Stimulated activated CD4-positive, alpha-beta T cell treated with anti-CD3 and anti-CD28 coated beads, Interleukin-2, amount 100 ng/mL, for 24 hours (primary cell): ENCODE measurements around the gene APOM.

Experiments used
- DNase-seq, 2 donors: peaks; one replicate each; pipeline ENCODE4 v3.0.0-alpha.2; 2020

APOM gene

DNA sequence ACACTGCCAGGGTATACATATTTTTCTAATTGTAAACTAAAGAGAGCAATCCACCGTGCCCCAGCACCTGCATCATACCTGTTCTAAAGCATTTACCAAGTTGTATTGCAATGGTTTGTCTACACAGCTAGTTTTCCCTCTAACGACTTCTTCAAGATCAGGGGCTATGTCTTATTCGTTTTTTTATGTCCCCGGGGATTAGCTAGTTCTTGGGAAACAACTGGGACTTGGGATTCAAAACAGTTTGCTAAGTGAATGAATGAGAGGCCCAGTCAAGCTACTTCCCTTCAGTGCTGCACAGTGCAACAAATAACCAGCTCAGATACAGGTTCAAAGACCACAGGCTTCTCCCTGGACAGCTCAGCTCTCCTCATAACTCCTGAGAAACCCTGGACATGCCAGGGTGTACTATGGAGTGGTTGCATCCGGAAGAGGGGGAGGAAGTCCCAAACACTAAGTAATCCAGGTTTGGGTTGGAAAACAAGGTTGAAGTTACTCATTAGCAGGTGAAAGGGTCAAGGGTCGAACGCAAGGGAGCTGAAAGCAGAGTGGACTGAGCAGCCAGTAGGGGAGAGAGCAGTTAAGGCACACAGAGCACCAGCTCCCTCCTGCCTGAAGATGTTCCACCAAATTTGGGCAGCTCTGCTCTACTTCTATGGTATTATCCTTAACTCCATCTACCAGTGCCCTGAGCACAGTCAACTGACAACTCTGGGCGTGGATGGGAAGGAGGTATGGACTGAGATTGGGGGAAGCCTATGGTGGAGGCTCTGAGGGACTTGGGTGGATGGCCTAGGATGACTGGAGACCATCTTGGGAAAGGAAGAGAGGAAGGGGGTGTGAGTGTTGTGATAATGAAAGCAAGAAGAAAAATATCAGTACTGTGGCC lies at the start of gene APOM:
Gene APOM, plus strand, starts transcription at position 546 of the 889 bp plus-strand sequence. Its CDS starts 73 bp downstream, at position 619.
- no peak for DNase-seq

- no peak for DNase-seq
Observed at GRCh38 chr6:31607317-31607716, 48.4 kb upstream of the APOM start.

DNA sequence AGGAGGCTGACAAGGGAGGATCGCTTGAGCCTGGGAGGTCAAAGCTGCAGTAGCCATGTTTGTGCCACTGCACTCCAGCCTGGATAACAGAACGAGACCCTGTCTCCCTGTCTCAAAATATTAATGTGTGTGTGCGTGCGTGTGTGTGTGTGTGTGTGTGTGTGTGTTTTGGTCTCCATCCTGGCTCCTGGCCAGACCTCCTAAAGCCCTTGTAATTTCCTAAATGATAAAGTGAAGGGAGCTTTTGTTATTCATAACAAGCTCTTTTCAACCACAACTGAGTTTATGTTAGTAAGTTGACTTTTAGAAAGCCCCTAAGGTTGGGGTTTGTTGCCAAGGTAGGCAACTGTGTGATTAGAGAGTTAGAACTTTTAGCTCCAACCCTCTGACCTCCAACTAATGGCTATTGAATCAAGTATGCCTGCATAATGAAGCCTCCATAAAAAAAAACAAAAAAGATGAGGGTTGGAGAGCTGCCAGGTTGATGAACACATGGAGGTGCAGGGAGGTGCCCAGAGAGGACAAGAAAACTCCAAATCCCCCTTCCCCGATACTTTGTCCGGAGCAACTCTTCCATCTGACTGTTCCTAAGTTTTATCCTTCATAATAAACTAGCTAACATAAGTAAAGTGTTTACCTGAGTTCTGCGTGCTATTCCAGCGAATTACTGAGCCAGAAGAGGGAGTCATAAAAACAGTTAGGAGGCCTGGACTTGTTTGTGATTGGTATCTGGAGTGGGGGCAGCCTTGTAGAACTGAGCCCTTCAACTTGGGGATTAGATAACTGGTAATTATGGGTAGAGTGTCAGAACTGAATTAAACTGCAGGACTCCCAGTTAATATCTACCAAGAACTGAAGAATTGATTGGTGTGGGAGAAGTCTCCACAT lies 45.9 kb upstream of the APOM start:
- DNase-seq: no peak

DNA sequence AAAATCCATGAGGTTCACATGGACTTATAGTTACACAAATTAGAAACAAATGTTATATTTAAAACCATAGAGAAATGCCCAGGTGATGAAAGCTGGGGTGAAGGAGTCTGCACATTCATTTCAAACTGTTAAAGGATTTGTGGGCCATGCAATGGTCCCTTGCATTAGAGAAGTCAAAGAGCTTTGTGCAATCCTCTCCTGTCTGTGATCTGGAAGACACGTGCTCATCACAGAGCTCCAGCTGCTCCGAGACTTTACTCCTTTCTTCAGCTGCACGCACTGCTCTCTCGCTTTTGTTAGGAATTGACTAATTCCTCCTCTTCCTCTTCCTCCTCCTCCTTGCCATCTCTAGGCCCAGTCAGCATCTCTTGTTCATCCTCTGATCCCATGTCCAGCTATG lies 44.7 kb upstream of the APOM start:
- no peak for DNase-seq

DNA sequence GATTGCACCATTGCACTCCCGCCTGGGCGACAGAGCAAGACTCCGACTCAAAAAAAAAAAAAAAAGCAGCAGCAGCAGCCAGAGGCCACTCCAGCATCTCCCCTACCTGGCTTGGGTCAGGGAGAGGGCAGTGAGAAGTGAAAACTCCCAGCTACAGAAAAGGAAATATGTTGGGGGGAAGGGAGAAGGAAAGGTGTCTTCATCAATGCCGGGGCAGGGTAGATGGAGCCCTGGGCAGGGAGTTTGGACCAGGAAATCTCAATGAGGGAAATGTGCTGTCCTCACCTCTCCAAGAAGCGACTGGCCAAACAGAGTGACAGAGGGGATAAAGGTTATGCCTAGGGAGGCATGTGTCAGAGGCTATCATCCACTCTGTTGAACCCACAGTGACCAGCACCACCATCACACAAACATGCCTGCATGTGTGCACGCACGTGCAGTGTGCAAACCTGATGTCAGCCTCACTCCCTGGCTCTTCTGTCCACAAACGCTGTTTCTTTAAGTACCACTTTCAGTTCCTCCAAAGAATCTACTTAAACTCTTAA lies 41.5 kb upstream of the APOM start:
- DNase-seq: no peak

DNA sequence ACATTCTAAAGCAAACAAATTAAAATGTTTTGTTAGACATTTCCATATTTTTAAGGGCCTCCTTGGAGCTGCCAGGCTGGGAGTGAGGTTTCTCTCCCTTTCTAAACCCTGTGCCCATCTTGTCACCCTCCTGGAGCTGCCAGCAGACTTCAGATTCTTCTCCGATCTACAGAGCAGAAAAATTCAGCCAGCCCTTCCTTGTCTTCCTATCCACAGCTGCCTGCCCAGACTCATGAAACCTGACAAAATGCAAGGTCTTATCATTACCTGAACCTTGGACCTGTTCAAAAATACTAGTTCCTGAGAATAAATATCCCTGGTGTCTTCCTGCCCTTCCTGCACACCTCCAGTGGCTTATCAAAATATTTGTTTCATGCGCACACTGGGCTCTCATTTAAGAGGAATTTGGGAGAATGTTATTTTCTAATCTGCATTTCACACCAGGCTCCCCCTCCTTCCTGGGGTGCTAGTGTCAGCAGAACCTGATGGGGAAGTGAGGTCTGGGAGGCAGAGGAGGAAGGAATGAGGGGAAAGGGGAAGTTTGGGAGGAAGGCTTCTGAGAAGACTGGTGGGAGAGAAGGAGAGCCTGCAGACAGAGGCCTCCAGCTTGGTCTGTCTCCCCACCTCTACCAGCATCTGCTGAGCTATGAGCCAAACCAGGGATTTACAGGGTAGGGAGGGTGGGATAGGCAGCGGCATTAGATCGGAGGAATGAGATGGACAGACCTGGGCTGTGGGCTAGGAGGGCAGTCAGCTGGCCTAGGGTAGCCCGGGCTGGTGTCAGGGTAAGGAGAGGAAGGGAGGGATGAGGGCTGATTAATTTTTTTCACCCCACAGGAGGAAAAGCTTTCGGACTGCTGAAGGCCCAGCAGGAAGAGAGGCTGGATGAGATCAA lies 40.8 kb upstream of the APOM start, which contains the start of gene AIF1:
Gene AIF1, plus strand, starts transcription at position 551 of the 895 bp plus-strand sequence. Its CDS starts 96 bp downstream, at position 647.
- no peak for DNase-seq

- peak; percentile 44 to 47 for DNase-seq
Observed at GRCh38 chr6:31615748-31616147, 39.9 kb upstream of the APOM start.

GRCh38 chr6:31617010-31617409 lies 38.7 kb upstream of the APOM start:
- no peak for DNase-seq

- peak; percentile 96 to 97 for DNase-seq
Observed at GRCh38 chr6:31619805-31620585, 35.7 kb upstream of the APOM start.

DNA sequence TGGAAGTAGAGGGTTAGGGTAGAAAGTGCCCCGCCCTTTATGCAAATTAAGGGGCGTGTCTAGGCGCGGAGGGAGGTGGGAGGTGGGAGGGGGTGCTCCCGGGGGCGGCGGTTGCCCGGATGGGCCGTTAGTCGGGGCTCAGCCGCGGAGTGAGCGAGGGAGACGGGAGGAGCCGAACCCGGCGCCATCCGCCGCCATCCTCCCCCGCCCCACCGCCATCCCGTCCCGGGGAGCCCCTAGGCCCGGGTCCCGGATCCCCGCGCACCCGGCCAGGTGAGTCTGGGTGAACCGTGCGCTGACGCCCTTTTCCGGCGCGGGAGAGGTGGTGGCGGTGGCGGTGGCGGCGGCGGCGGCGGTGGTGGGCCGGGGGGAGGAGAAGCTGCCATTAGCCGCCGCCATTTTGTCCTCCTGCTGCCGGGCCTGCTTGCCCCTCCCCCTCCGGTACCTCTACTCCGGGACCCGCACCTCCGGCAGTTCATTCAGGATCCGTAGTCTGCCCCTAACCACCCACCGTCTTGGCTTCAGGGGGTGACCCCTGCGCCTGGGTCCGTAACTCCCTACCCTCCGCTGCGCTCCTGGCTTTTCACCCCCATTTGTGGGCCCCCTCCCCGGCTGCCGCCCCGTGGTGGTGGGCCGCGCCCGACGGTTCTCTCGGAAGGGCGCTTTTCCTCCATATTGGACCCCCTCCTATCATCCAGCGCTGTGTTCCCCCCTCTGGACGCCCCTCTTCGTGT lies 34.9 kb upstream of the APOM start, which contains the start of gene PRRC2A:
Gene PRRC2A, plus strand, starts transcription at position 130 of the 734 bp plus-strand sequence. CDS start 2,075 bp downstream, outside the sequence.
- peak; percentile 83 to 96 for DNase-seq

DNA sequence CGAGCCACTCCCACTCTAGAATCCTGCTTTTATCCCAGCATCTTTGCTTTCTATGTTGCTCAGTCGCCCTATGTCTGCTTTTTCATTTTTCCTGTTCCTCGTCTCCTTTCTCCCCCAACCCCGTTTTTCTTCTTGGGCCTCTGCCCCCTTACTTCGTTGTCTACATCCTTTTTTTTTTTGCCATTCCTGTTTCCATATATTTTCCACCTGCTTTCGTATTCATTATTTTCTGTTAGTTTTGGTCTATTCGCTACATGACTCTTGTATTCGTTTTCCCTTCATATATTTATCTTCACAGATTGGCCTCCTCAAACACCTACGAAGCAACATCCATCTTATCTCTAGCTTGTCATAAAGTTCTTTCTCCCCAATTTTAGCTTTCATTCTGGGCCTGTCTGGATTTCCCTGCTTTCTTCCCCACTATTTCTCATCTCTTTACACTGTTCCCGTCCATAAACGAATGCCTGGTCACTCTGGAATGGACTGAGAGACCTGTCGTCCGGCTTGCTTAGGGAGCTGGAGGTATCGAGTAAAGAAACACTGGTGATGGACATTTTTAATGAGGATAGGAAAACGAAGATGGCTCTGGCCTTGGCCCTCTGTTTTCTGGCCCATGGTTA lies 34.3 kb upstream of the APOM start:
- DNase-seq: no peak

DNA sequence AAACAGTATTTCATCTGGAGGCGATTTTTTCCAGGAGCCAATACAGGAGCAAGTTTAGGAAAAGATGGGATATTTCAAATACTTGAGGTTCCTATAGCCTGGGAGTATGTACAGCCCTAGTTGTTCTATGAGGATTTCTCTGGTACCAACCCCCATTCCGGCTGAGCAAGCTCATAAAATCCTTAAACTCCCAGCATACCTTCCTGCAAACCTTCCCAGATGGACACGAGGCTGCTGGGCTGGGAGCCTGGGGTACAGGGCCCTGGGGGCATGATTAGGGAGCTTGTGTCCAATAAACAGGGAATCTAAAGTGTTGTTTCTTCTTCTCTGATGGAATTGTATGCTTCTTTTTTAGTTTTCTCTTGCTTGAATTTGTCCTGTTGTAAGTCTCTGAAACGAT lies 33.7 kb upstream of the APOM start:
- DNase-seq: no peak

- DNase-seq: no peak
Observed at GRCh38 chr6:31622684-31623091, 33.0 kb upstream of the APOM start.

- DNase-seq: no peak
Observed at GRCh38 chr6:31624070-31624469, 31.6 kb upstream of the APOM start.

DNA sequence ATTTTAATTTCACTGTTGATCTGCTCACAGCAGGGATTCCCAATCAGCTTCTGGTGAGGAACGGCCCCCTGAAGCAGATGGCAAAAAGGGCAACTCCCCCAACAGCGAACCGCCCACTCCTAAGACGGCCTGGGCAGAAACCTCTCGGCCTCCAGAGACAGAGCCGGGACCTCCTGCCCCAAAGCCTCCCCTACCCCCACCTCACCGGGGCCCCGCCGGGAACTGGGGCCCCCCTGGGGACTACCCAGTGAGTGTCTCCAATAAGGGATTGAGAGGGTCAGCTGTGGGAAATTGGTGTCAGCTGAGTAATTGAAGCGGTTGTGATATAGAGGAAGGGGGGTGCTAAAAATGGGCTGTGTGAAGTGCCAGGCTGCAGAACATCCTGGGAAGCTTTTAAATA lies 28.7 kb upstream of the APOM start:
- DNase-seq: no peak

GRCh38 chr6:31627690-31628287 lies 27.9 kb upstream of the APOM start:
- DNase-seq: no peak

DNA sequence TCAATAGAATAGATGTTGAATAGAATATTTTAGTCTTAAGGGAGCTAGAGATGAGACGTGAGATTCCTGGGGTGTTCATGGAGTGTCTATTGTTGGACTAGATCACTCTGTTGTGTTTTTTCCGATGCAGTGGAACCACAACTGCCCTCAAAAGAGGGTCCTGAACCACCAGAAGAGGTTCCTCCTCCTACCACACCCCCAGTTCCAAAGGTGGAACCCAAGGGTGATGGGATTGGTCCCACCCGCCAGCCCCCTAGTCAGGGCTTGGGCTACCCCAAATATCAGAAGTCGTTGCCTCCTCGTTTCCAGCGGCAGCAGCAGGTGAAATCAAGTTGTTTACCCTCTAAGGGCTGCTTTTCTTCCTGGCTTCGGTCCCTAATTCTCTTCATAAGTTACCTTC lies 26.7 kb upstream of the APOM start:
- no peak for DNase-seq

- no peak for DNase-seq
Observed at GRCh38 chr6:31630177-31630934, 25.3 kb upstream of the APOM start.

DNA sequence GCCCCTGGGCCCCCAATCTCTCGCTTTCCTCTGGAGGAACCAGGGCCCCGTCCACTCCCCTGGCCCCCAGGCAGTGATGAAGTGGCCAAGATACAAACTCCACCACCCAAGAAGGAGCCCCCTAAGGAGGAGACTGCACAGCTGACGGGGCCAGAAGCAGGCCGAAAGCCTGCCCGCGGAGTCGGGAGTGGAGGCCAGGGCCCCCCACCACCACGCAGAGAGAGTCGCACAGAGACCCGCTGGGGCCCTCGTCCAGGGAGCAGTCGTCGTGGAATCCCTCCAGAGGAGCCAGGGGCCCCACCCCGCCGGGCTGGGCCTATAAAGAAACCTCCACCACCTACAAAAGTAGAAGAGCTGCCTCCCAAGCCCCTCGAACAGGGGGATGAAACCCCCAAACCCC lies 24.5 kb upstream of the APOM start:
- DNase-seq: no peak
